ENCODE results near the gene ANXA5.
A peak's percentile ranks its signal among the peaks of the same experiment; 100 is the strongest.
"Not testable (repeated sequence)": the region's sequence is repeated elsewhere in the genome, so short reads cannot be mapped to it uniquely, and the experiment has no call there.

ANXA5 gene

DNA sequence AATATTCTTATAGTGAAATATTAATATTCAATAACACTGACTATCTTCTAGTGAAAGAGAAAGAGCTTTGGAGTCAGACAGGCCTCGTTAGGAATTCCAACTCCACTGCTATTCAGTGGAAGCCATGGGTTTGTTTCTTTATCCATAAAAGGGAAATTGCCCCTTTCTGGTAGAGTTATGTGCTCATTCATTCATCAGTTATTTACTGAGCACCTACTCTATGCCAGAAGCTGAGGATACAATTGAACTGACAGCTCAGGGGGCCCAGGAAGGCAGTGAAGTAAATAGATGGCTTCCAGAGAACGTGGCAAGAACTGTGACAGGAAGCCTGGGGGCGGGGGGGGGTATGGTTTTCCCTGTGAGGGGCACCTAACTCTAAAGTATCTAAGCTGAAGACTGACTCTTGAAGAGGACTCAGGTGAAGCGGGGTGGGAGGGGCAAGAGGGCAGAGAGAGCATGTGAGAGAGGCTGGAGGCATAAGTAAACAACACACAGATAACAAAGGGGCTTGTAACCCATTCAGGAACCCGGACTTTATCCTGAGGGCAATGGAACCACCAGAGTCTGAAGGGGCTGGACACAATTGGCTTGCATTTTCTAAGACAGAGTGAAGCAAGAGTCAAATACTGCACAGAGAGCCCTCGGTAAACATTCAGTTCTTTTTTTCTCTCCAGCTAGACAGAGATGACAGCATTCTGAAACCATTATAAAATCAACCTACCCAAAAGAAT lies 20.3 kb downstream of the ANXA5 start:
- no peak for DNase-seq

DNA sequence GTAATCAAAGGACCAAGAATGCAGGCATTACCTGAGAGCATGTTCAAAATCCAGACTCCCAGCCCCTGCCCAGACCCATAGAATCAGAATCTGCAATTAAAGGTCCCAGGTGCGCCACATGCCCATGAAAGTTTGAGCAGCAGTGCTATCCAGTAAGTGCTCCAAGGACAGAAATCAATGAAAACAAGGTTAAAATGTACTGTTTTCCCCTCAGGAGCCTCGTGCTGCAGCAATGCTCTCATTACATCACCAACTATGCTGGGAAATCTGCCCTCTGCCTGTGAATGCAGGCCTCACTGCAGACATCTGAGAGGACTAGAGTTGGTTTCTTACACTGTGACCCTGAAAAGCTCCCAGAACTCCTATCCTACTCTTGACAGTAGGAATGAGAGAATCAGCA lies 21.1 kb downstream of the ANXA5 start:
- DNase-seq = no peak

DNA sequence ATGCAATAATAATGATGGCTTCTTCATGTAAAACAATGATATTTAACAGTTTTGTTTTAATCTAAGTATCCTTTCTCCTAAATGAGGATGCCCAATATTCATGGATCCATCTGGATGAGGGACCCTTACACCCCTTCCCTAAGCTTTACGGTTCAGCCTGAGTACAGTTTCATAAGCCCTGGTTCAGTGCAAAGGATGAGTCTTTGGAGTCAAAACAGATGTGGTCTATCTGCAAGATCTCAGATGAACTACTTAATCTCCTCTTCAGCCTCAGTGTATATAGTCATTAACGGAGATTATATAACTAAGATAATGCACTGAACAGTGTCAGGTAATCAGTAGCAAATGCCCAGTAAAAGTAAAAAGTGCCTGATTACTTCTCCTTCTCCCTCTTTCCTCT lies 22.1 kb downstream of the ANXA5 start:
- no peak for DNase-seq

DNA sequence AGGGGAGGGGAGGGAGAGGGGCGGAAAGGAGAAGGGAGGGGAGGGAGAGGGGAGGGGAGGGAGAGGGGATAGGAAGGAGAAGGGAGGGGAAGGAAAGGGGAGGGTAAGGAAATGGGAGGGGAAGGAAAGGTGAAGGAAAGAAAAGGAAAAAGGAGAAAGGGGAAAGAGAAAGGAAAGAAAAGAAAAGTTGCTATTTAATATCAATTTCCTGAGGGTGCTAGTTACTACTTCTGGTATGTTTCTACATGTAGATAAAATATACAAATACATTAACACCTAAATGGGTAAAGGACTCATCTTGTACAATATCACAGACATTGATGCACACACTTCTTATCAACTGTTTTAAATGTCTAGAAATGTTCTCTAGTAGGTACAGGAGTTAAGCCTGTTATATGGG lies 22.6 kb downstream of the ANXA5 start:
- no peak for DNase-seq

DNA sequence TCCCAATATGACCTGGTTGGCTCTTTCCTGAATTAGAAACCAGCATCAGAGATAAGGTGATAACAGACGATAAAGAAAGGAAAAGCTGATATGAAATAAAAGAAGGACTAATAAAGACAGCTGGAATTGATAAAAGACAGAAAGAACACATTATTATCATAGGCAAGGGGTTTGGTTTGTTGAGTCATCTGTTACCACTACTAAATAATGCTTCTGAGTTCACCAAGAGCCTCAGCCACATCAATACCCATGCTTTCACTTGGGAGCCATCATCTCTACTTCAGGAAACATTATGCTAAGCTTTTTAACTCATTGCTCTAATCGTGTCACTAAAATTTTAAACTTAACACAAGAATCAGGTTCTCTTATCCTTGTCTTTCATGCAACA lies 27.6 kb downstream of the ANXA5 start:
- no peak for DNase-seq

DNA sequence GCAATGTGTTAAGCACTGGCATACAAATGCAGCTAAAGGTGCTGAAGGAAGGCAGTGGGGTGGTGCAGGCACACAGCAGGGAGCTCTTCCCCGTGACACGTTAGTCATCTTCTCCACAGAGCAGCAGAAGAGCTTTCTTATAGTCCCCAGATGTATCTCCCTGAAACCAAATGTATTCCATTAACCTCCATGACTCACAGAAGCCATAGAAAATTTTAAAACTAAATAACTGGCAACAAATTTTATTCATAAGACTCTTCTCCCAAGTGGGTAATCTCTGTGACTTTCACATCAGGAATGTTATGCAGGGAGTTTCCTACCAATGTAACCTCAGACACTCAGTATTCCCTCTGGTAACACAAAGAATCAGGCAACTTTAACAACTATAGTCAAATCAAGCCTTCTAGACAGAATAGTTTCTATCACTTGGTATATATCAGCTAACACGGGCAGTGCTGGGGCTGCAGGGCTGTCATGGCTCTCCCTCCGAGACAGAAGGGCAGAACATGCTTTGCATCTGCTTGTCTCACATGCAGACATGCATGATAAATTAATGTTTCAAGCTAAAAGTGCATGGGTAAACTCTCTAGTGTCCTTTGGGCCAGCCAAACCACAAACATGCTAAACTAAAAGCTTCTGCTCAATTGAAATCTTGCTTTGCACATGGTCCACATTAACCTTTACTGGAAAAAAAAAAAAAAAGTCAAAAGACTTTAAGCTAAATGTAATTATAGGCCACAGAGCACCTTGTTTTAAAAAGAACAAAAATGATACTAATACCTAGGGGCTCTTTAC lies 28.2 kb downstream of the ANXA5 start:
- no peak for DNase-seq

DNA sequence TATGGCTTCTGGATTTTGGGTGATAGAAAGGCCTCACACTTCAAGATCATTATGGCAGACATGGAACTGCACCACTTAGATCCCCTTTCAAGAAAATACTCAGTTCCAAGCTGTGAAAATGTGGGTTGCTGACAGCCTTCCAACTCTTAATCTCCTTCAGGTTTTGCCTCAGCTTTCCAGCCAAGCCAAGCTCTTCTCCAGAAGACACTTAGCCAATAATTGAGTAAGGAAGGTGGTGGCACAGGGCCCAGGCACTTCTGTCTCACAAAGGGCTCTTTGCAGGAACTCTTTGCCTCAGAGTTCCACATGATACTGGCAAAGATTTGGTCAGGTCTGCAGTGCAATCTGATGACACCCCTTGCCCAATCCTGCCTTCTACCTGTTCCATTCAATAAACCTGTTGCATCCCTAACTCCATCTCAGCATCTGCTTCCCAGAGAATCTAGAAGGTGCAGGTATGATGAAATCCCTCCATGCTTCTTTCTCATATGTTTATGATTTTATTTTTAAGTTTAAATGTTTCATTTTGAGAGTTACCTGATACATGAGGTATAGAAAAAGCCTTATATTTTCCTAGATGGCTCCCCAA lies 30.6 kb downstream of the ANXA5 start:
- no peak for DNase-seq

DNA sequence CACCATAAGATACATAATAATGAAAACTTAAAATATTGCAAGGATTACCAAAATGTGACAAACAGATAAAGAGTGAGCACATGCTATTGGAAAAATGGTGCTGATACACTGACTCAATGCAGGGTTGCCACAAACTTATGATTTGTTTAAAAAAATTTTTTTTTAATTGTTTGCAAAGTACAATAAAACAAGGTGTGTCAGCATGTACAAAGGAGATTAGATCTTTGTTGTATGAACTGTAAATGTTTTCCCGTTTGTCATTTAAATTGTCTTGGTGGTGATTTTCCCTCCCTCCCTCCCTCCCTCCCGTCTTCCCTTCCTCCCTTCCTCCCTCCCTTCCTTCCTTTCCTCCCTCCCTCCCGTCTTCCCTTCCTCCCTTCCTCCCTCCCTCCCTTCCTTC lies 31.4 kb downstream of the ANXA5 start:
- no peak for DNase-seq

DNA sequence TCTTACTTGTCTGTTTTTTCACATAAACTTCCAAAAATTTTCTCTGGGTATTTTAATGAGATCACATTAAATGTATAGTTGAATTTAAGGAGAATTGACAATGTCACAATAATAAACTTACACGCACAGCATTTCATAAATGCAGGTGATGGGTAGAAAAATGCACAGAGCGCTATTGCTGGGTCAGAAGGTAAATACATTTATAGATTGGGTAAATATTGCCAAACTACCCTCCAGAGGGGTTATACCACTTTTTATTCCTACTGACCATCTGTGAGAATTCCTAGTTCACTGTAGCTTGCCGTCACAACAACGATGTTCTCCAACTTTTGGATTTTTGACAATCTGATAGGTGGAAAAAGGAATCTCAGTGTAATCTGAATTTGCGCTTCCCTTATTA lies 34.6 kb downstream of the ANXA5 start:
- DNase-seq = no peak

DNA sequence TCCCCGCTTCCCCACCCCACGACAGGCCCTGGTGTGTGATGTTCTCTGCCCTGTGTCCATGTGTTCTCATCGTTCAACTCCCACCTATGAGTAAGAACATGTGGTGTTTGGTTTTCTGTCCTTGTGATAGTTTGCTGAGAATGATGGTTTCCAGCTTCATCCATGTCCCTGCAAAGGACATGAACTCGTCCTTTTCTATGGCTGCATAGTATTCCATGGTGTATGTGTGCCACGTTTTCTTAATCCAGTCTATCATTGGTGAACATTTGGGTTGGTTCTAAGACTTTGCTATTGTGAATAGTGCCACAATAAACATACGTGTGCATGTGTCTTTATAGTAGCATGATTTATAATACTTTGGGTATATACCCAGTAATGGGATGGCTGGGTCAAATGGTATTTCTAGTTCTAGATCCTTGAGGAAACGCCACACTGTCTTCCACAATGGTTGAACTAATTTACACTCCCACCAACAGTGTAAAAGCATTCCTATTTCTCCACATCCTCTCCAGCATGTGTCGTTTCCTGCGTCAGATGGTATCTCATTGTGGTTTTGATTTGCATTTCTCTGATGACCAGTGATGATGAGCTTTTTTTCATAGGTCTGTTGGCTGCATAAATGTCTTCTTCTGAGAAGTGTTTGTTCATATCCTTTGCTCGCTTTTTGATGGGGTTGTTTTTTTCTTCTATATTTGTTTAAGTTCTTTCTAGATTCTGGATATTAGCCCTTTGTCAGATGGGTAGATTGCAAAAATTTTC lies 36.4 kb downstream of the ANXA5 start:
- DNase-seq = not testable (repeated sequence)

DNA sequence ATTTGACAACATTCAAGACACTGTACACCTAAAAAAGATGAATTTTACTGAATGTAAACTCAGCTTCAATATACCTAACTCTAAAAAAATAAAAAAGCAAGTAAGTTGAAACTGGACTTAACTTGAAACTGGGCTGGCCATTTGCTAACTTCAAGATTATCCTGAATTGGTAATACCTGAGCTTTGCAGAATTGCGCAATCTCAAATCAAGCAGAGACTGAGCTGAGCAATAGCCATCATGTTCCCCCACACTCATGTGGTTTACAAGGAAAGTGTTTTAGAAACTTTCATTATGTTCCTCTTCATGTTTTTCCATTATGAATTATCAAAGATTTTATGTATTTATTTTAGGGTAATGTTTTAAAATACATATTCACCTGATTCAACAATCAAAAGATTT lies 38.7 kb downstream of the ANXA5 start:
- no peak for DNase-seq

DNA sequence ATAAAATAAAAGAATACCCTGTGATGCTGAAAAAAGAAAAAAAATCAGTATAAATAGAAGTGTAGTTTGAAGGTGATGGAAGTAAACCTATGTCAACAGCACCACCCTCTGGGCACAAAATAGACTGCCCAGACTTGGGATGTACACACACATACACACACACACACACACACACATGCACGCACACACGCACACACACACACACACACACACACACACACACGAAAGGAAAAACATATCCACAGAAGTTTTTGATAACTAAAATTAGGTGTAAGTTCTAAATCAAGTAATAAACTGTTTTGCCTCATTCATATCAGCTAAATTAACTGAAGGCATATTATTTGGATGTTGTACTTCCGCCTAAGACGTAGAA lies 40.5 kb downstream of the ANXA5 start:
- peak; percentile 15 for DNase-seq

DNA sequence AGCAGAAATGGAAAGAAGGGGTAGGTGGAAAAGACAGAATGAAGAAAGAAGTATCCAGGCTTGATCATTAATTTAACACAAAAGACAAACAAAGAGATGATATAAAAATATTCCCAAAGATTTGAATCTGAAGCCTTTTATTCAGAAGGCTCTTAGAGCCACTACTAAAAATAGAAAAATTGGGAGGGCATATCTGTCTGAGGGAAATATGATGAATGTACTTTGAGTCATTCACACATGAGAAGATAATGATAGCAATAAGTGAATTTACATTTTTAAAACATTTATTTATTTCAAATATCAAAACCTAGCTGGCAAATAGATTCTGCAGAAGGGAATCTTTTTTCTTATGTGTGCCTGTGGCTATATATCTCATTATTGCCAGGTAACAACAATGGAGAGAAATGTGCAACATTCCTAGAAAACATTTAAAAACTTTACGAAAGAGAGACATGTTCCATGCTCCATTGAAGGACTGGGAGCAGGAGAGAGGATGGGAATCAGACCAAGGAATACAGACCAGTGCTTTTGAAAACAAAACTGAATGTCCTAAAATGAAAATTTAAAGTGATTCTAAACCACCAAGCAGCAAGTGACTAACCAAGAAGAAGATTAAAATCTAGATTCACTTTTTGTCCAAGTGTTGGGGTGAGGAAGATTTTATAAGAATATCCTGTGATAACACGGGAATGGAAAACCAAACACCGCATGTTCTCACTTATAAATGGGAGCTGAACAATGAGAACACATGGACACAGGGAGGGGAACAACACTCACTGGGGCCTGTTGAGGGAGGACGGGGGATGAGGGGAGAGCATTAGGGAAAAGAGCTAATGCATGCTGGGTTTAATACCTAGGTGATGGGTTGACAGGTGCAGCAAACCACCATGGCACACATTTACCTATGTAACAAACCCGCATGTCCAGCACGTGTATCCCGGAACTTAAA lies 41.2 kb downstream of the ANXA5 start:
- no peak for DNase-seq

DNA sequence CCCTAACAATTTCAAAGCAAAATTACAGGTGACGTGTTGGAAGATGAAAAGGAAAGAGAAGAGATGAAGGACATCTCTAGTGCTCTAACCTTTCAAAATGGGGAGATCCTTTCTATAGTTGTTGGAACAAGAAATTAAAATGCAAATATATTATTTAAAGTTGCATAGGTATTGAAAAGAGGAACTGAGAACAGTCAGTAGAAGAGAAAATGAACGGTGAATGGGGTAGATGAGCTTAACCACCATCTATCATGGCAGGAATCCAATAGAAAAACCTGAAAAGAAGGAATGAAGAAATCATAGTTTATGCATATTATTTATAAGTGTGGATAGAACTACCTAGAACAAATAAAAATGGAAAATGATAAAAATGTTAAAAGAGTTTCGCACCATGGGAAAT lies 42.0 kb downstream of the ANXA5 start:
- no peak for DNase-seq

DNA sequence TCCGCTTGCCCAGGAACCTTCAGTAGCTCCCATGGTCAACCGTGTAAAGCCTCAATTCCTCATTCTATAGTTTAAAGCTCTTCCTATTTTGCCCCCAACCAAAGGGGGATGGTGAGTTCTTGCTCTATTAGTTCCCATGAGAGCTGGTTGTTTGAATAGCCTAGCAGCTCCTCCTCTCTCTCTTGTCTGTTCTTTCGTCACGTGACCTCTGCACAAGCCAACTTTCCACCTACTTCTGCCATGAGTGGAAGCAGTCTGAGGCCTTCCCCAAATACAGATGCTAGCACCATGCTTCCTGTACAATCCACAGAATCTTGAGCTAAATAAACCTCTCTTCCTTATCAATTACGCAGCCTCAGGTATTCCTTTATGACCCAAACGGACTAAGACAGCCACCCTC lies 42.8 kb downstream of the ANXA5 start:
- no peak for DNase-seq

DNA sequence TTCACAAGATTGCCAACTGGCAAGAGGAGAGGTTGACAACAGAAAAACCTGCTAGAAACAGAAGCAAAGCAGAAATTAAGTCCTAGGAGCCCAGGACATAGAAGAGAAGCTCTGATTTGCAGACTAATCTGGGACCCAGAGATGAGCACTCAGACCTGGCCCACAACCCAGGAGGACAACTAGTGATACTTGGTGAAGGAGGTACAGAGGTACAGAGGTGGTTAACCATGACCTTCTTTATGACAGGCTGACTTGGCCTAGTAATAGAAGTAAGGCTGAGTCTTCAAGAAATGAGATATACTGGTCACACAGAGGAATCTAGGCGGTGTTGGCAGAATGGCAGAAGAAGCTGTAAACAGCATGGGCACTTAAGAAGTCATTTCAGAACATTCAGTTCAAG lies 43.6 kb downstream of the ANXA5 start:
- DNase-seq = no peak

DNA sequence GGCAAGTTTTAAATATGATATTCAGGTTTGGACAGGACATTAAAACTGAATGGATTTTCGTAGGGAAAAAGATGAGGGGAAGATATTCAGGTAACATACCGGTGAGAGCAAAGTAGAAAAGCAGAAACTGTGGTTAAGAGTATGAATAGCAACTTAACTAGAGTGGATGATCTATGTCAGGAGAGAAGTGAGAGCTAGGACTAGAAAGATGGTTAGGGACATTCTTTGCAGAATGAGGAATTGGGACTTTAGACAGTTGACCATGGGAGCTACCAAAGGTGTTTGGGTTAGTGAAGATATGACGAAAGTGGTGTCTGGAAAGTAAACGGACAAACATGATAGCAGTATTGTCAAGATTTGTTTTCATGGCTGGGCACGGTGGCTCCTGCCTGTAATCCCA lies 45.2 kb downstream of the ANXA5 start:
- DNase-seq = no peak

DNA sequence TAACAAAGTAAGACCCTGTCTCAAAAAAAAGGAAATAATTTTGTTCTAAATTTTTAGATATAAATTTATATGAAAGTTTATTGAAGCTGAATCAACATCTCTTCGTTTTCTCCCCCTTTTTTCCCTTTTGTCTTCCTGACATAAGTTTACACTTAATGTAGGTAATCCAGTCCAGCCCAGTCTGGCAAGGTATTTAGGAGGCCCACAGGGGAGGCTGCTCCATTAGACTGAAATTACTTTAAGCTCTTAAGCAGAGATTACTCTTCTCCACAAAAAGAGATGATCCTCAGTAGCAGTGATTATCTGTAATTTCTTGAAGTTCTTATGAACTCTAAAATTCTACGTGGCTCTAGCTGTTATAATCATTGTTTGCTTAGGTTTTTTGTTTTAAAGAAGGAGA lies 46.0 kb downstream of the ANXA5 start:
- DNase-seq = no peak

DNA sequence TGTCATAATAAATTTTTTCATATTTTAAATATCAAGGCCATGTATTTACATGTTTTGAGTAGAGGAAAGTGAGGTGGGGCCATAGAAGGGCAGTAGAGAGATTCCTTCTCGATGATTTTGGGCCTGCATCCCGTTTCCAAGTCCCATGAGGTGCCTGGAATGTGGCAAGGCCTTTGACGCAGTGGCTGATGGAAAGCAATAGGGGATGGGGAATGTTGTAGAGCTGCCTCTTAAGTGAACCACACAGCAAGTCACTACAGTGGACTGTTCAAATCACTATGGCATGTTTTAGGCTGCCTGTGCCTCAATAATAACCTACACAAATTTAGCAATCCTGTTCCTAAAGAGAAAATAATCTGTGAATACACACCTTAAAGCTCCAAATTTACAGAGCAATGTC lies 48.3 kb downstream of the ANXA5 start:
- no peak for DNase-seq

DNA sequence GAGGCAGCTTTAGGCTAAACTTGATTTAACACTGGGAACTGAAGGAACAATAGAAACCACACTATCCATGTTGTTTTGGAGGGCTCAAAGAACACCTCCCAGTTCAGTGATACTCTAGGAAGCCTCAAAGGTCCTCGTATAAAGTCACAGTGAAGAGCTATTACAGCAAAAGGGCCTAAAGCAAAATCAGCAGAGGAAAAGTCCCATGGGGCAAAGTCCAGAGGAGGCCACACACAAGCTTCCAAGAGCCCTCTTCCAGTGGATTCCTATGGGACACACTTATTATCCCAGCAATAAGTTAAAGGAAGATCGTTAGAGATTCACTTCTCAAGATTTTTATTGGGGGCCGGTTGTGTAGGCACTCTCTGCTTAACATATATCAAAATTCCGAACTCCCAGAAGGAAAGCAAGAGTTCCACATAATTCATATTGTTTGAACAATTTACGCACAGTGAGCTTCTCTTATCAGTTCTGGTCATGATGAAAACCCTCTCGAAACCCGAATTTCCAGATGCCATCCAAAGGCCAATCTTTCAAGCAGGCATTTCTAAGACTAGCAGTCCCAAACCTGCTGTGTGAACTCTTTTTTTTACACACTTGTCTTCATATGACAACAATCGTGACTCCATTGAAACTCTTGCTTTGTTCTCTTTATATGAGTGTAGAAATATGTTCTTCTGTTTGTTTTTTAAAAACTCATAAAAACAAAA lies 53.7 kb downstream of the ANXA5 start:
- DNase-seq = no peak

DNA sequence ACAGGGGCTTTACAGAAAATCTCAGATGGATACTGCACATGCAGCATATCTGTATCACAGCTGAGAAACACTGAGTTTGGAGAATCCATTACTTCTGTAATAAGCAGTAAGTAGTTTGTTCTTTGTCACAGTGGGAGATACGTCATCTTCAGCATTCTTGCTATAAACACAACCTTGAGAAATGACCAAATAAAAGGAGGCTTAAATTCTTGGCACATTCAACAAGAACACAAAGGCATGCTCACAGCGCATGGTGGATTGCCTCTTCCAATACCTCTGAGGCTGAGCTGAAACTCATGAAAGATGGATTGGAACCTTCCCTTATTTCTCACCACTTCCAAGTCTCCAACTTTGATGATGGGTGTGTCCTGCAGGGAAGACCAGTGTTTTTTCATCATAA lies 54.5 kb downstream of the ANXA5 start:
- DNase-seq = no peak

DNA sequence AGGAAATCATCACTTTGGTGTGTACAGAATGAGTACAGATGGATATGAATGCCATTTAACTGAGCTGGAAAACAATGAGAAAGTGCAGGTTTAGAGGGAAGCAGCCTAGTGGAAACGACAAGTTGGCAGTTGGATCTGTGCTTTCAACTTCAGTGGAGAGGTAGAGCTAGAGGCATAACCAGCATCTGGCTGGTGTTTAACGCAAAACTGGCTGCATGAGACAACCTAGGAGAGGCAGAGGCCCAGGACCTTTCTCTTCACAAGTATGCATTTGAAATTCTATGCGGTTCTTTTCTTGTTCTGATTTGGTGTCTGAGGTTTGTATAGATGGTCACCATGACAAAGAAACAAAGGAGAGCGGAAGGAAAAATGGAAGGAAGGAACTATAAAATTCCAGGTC lies 63.1 kb downstream of the ANXA5 start:
- DNase-seq = no peak

All from activated naive CD4-positive, alpha-beta T cell treated with Interleukin-2 at 50 U/mL for 16 hours (primary cell).